Lung microvascular endothelial cell (primary cell): Measurements from ENCODE around the gene NHS. TPM values are rescaled to one million over a fixed set of nuclear protein-coding genes. Genes with fewer than 3 reads are reported as not detected.

Source experiments
- DNase-seq, 2 donors: peaks; one replicate each; pipeline versions ENCODE4 v3.0.0 to v3.0.0-alpha.2; 2010; ENCODE audit warnings: low read depth in 2 of 2
- total RNA-seq: library from RNA; depleted of rRNA; stranded (reverse); fragments of >200 nt; gene quantifications from 2 replicates; pipeline ENCODE4 v1.2.1, GENCODE V29; 2014

NHS gene
- total RNA-seq: under 0.01 TPM in 2 replicates

DNA sequence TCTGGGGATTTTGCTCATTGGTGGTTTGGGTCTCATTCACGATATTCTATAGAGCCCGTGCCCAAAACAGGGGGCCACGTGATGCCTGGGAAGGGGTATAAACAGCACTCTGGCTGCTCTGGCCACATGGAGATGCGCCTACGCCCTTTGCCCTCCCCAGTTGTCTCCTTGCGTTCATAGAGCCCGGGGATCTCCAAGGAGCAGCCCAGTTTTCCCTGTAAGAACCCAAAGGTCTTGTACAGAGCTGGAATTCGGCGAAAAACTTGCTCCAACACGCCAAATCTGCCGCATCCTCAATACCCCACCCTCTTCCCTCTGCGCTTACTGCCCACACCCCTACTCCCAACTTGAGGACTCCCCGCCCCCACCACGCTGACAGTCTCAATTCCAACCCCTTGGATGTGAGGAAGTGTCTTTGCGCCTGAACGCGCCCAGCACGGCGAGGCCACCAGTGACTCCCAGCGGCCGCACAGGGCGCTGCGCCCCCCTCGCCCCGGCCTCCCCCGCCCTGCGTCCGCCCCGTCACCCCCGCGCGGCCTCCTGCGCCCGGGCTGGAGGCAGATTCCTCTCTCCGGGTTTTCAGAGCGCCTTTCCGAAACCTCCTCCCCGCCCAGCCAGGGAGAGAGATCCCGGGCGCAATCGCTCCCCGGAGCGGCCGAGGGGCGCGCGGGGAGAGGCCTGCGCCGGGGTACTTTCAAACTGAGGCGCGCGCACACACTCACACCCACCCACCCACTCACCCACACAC, at the start of gene NHS:
TSS of gene NHS (plus strand) at position 582 of the 748 bp plus-strand sequence. CDS start 558 bp downstream, outside the sequence.
- no peak for DNase-seq

GRCh38 chrX:17328837-17329236, 46.2 kb upstream of the NHS start:
- no peak for DNase-seq

- no peak for DNase-seq
These were observed 38.6 kb upstream of the NHS start for GRCh38 chrX:17336377-17336776.

- no peak for DNase-seq
These were observed 19.0 kb upstream of the NHS start for GRCh38 chrX:17355976-17356375.

- no peak for DNase-seq
These were observed 15.5 kb upstream of the NHS start for GRCh38 chrX:17359500-17359899.

DNA sequence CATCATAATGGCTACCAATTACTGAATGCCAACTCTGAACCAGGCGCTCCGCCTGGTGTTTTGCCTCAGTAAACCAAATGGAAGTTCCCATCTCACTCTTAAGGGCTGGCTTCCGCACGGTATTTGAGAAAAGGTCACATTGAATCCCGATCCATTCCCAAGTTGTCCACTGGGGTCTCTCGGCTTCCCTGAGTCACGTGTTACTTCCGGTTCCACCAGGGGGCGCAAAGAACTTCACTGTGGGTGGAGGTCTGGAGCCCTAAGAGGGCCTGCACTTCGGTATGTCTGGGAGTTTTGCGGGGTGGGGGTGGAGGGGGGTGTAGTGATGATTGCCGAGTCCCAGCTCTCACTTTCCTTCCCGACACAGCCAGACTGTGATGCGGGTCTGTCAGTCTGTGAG, 13.4 kb upstream of the NHS start:
- no peak for DNase-seq

DNA sequence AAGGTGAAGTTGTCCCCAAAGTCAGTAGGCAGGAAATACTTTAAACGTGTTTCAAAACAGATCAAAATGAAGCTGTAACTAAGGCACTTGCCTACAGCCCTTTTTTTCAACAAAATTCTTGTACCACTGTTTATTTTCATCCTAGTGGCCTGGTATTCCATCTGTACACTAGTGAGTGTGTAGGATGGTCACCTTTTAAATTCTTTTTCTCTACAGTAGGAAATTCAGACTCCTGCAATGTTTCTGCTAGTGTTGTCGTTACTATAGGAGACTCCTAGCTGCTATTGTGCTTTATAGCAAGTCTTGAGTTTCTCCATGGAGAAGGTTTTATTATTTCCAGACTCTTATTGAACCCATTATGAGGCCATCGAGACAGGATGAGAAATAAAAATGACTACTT, 7.0 kb upstream of the NHS start:
- no peak for DNase-seq

- no peak for DNase-seq
These were observed 5.7 kb upstream of the NHS start for GRCh38 chrX:17369309-17369708.

GRCh38 chrX:17370191-17370590, 4.8 kb upstream of the NHS start:
- DNase-seq: no peak

DNA sequence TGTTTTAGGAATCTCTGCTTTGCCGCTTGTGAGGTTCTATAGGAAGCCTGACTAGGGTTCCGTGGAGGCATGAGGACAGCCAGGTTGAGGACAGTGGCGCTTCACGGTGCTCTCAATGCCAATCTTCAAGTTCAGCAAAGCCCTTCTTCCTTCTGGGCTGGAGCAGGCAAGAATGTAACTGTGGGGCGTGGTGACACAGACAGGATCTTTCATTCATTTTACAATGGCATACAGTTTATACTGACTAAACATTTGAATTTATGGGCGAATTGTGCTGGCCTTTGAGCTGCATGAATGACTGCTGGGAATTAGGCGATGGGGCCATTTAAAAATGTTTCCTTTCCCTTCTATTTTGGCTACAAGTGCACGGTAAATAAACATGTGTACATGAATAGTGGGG, 2.9 kb upstream of the NHS start:
- DNase-seq: no peak

DNA sequence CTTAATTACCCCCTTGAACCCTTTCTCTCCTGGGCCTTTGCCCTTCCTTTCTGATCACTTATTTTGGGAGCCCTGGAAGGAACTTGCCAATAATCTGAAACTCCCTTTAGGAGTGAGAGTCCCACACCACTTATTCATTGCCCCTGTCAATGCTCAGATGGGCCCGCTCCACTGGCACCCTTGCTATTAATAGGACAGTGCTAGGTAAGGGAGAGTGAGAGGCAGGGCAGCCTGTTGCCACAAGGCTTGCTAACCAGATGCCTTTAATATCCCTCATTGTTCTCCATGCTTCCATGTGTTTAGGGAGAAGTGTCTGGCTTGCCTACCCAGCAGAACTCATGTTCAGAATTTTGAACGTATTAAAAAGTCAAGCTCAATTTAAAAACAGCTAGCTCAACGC, 1.7 kb upstream of the NHS start:
- DNase-seq: no peak

- no peak for DNase-seq
These were observed 302 bp downstream of the NHS start for GRCh38 chrX:17375367-17375636.

DNA sequence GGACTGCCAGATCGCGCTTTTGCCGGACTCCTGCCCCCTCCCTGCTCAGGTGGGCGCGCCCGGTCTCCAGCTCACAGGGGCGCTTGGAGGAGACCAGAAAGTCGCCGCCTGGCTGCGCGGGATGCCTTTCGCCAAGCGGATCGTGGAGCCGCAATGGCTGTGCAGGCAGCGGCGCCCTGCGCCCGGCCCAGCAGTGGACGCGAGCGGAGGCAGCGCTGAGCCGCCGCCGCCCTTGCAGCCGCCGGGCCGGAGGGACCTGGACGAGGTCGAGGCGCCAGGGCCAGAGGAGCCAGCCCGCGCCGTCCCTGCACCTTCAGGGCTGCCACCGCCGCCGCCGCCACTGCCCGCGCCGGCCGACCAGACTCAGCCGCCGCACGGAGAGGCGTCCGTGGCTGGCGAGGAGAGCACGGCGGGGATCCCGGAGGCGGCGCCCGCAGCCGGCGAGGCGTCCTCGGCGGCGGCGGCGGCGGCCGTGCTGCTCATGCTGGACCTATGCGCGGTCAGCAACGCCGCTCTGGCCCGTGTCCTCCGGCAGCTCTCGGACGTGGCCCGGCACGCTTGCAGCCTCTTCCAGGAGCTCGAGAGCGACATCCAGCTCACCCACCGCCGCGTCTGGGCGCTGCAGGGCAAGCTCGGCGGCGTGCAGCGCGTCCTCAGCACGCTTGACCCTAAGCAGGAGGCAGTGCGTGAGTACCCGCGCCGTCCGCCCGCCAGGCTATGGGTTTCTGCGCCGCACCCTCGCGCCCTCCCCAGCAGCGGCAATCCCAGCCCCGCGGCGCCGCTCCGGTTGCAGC, 834 bp downstream of the NHS start:
- peak; percentile 3 to 8 for DNase-seq

DNA sequence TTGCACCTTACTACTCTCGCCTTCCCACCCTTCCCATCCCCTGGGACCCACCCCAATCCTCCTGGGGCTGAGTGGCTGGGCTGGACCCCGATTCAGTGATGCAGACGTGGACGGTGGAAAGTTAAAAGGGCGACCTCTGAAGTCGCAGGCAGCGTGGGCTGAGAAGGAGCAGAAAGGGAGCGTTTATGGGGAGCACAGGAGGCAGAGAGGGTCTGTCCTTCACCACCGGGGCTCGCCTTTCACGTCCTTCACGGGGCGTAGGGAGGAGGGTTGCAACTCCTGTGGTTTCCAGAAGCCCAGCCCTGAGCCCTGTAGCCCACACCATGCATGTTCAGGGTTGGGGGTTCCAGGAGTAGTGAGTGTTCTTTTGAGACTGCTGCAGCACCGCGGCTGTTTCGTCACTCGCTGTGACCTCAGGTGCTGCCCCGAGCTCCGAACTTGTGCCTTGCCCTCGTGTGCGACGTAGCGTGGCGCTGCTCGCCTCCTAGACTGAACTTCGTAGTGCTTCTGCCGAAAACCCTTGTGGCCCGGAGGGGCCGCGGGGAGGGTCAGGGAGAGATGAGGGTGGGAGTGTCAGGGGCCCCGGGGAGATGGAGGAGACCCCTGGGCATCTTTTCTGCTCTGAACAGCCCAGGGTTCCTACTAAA, 1.6 kb downstream of the NHS start:
- DNase-seq: no peak

DNA sequence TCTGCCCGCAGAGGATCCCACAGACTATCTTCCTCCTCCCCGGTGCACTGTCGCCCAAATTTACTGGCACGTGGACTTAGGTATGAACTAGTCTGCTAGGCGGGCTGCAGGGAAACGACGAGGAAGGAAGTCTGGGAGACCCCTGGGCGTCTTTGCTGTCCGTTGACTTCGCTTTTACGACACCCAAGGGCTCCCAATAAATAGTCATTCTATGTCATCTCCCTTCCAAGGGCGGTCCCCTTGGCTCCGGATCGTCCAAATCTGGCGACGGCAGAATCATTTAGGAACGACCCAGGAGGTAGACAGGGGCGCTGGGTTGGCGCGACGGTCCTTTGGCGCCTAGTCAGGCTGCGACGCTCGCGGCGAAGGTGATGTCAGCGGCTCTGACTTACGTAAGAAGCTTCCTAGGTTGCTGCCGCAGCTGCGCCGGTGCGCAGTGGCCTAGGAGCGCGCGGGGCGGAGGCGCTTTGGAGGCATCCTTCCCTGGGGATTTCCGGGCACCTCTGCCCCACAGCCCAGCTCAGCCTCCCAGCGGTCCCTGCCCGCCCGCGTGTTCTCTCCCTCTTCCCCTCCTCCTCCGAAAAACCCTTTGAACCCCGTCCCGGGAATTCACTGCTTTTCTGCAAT, 2.2 kb downstream of the NHS start:
- no peak for DNase-seq

DNA sequence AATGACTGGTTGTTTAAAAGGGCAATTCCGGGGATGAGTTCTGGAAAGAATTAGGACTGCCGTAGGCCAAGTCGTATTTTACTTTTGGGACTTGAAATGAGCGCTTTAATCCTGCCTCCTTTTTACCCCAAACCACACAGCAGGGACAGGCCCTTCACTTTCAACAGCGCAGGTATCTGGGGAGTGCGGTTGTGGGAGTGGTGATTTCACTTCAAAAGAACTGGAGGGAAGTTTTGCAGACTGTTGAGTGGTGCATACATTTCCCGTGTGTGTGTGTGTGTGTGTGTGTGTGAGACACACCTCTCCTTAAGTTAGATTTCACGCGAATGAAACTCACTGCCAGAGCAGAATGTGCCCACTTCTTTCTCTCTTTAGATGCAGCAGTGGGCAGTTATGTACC, 2.8 kb downstream of the NHS start:
- no peak for DNase-seq

DNA sequence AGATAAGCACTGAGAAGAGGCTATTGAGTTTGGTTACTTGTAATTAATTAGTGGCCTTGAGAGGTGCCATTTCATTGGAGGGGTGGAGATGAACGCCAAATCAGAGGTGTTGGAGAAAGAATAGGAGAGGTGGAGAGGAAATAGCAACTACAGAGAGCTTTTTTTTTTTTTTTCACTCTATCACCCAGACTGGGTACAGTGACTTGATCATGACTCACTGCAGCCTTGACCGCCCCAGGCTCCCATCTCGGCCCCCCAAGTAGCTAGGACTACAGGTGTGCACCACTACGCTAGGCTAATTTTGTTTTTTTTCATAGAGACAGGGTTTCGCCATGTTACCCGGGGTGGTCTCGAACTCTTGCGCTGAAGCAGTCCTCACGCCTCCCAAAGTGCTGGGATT, 5.2 kb downstream of the NHS start:
- no peak for DNase-seq

DNA sequence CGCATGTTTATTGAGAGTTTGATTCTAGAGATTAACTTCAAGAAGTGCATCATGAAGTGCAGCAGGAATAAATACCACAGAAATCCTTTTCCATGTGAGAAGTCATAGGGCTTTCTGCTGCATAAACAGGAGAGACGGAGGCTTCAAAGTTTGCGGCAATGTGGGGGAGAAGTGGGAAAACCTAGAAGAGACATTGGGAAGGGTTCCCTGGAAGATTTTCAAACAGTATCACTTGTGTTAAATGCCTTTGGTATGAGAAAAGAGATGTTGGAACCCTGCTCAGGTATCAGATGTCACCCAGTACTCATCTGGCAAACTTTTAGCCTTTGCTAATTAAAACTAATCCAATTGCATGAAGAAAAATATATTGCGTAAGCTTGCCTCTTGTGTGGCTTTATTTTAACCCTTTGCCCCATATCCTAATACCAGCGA, 15.4 kb downstream of the NHS start:
- no peak for DNase-seq

- DNase-seq: no peak
These were observed 20.2 kb downstream of the NHS start for GRCh38 chrX:17395154-17395553.

DNA sequence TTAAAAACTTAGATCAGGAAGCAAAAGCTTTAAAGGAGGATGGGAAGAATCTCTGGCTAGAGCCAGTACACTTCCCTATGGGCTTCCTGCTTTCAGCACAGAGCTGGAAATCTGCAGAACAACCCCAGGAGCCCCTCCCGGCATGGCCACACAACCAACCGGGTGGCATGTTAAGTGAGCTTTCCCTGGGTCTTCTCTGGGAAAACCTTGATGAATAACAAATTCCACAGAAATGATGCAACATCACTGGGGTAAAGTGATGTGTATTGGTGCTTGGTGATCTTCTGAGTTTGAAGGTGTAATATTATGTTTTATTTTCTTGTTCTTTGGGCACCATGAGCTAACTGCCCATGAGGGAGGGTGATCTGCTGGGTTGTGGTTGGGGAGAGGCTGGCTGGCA, 22.1 kb downstream of the NHS start:
- DNase-seq: no peak

DNA sequence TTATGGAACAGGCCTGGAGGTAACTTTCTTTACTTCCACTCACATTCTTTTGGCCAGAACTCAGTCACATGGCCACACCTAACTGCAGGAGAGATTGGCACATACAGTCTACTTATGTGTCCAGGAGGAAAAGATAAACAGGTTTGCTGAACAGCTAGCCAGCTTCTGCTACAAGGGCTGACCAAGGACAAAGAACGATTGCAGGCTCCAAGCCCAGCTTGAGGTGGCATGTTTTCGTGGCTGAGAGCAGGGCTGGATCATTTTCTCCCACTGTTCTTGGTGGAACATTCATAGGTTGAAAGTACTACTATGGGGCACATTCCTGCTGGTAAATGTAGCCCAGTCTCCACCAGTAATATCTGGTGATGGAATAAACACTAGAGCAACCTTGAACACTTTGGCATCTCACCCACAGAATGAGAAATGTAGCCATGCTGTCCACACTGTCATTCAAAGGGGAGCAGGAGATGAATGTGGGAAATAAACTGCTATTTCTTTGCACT, 28.2 kb downstream of the NHS start:
- no peak for DNase-seq

DNA sequence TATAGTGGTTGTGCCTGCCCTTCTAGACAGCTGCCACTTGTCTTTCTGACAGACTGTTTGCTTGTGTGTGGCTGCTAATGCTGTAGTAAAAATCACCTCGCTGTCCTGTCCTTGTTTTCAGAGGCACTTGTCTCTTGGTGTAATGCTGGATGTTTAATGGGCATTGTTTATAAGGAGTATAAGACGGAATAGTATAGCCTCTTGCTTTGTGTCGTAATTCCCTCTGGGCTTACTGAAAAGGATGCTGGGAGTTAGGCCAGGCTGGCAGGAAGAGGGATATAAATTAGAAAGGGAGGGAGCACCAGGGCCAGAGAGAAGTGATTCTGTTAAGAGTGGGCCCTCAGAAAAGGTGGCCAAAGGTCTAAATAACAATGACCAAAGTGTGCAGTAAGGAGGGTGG, 29.0 kb downstream of the NHS start:
- DNase-seq: no peak
